GM12878 (cell line): ENCODE results near the gene FAM234B. TPM values are rescaled to one million over a fixed set of nuclear protein-coding genes. Genes with fewer than 3 reads are reported as not detected.

Experiments
- FOS ChIP-seq: IDR thresholded peaks from 3 replicates; pipeline ENCODE4 v1.6.1; 2011; ENCODE audit warnings: borderline replicate concordance; ENCODE audit not compliant: insufficient read length; ENCODE audit errors: extremely low read depth
- POLR2A ChIP-seq: IDR thresholded peaks from 2 replicates; pipeline ENCODE4 v1.6.1; 2011; ENCODE audit warnings: low read depth, mild to moderate bottlenecking, low read length
- RAD51 ChIP-seq: fragments of 450-650 bp; IDR thresholded peaks from 2 replicates; pipeline ENCODE4 v1.6.1; 2016; ENCODE audit warnings: moderate library complexity, mild to moderate bottlenecking, inconsistent platforms
- RBBP5 ChIP-seq: fragments of 200-600 bp; sonication (generic); conservative IDR thresholded peaks from 2 replicates; pipeline ENCODE4 v1.6.1; 2016
- RUNX3 ChIP-seq: IDR thresholded peaks from 2 replicates; pipeline ENCODE4 v1.6.1; 2012; ENCODE audit warnings: low read length, inconsistent platforms
- SP1 ChIP-seq: IDR thresholded peaks from one replicate; pipeline ENCODE4 v1.6.1; 2011; ENCODE audit warnings: low read depth, low read length
- TARDBP ChIP-seq: IDR thresholded peaks from 2 replicates; pipeline ENCODE4 v1.6.1; 2016; ENCODE audit warnings: borderline replicate concordance
- ZNF24 ChIP-seq: fragments of 450-650 bp; IDR thresholded peaks from 2 replicates; pipeline ENCODE4 v1.6.1; 2017; ENCODE audit warnings: antibody characterized with exemption, mild to moderate bottlenecking
- polyA plus RNA-seq, 11 experiments: library from polyadenylated mRNA; depleted of rRNA in 4 of 11; unstranded in 6 of 11; stranded (reverse) in 5 of 11; fragments of >200 nt; fragmentation: Nextera tagmentation in 4 of 11; fragmentation: Illumina TruSeq in 1 of 11; extraction: Ambion mirVana in 4 of 11; extraction: Trizol in 1 of 11; gene quantifications; 1 replicate in 1 of 11; 2 replicates in 10 of 11; pipeline versions ENCODE4 v1.2.1 to v1.2.3, GENCODE V29; 2011 to 2016; ENCODE audit warnings: inconsistent platforms in 2 of 11, missing spikeins in 2 of 11, low read depth in 1 of 11
- total RNA-seq, 4 experiments: library from RNA; depleted of rRNA in 3 of 4; stranded (reverse); fragments of >200 nt in 3 of 4; fragmentation: Illumina TruSeq in 1 of 4; extraction: Trizol in 1 of 4; gene quantifications; 2 replicates each; pipeline versions ENCODE4 v1.2.1 to v1.2.3, GENCODE V29; 2013 to 2021
- TF ChIP-seq, protein P1 (sequence below): fragments of 450-650 bp; IDR thresholded peaks from 2 replicates; pipeline ENCODE4 v1.6.1; 2016; ENCODE audit warnings: mild to moderate bottlenecking, moderate library complexity, borderline replicate concordance
- TF ChIP-seq, protein P2 (sequence below): fragments of 450-650 bp; IDR thresholded peaks from 2 replicates; pipeline ENCODE4 v1.6.1; 2016; ENCODE audit warnings: mild to moderate bottlenecking
- TF ChIP-seq, protein P3 (sequence below): fragments of 450-650 bp; IDR thresholded peaks from 2 replicates; pipeline ENCODE4 v1.6.1; 2018; ENCODE audit warnings: mild to moderate bottlenecking, low read depth, moderate library complexity; ENCODE audit not compliant: partially characterized antibody
- TF ChIP-seq, protein P4 (sequence below): fragments of 150-350 bp; IDR thresholded peaks from 2 replicates; pipeline ENCODE4 v1.6.1; 2014; ENCODE audit warnings: mild to moderate bottlenecking, low read depth, low read length
- TF ChIP-seq, protein P5 (sequence below): IDR thresholded peaks from 2 replicates; pipeline ENCODE4 v1.6.1; 2011; ENCODE audit warnings: borderline replicate concordance, low read depth, mild to moderate bottlenecking, moderate library complexity, low read length; ENCODE audit not compliant: insufficient read depth, poor library complexity, severe bottlenecking
- TF ChIP-seq, protein P6 (sequence below): IDR thresholded peaks from 2 replicates; pipeline ENCODE4 v1.6.1; 2012; ENCODE audit warnings: low read depth, low read length, improper control_type of control experiment

FAM234B gene
- total and polyA plus RNA-seq, 10 of the 15 experiments (the other 5 are each of a cell fraction or from before 2014, with no cell fraction given) = 0.09 to 2.8 (median 0.18) TPM

DNA sequence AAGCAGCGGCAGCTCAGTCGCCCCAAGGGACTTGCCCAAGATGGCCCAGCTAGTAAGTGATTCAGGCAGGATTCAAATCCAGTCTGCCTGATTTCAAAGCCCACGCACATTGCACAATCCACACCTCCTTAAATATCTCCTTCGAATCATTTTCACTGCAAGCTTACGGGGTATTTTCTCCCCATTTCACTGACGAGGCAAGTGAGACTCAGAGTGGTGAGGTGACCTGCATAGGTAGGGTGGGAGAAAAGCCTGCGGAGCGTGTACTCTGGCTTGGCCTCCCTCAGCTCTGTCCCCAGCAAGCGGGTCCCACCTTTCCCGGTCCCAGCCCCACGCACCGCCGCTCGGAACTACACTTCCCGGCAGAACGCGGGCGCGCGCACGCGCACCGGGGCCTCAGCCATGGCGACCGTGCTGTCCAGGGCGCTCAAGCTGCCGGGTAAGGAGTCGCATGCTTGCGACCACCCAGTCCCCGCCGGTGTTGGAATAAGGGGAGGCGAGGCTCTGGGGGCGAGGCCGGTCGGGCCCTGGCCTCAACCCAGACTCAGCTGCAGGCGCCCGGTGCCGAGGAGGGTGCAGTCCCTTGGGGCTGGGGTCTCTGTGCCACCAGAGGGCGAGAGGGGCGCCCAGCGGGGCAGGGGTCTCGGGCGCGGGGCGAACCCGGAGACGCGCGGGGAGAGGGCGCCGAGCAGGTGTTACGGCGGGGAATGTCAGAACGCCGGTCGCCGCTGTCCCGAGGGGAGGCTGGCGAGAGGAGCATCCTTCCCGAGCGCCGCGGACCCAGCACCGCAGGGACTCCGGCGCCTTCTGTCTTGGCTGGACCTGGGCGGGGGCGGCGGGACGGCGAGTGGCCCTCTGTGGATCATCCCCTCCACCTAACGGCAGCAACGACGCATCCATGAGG lies at the start of gene FAM234B (continued):
- TF ChIP-seq, protein P1, sequence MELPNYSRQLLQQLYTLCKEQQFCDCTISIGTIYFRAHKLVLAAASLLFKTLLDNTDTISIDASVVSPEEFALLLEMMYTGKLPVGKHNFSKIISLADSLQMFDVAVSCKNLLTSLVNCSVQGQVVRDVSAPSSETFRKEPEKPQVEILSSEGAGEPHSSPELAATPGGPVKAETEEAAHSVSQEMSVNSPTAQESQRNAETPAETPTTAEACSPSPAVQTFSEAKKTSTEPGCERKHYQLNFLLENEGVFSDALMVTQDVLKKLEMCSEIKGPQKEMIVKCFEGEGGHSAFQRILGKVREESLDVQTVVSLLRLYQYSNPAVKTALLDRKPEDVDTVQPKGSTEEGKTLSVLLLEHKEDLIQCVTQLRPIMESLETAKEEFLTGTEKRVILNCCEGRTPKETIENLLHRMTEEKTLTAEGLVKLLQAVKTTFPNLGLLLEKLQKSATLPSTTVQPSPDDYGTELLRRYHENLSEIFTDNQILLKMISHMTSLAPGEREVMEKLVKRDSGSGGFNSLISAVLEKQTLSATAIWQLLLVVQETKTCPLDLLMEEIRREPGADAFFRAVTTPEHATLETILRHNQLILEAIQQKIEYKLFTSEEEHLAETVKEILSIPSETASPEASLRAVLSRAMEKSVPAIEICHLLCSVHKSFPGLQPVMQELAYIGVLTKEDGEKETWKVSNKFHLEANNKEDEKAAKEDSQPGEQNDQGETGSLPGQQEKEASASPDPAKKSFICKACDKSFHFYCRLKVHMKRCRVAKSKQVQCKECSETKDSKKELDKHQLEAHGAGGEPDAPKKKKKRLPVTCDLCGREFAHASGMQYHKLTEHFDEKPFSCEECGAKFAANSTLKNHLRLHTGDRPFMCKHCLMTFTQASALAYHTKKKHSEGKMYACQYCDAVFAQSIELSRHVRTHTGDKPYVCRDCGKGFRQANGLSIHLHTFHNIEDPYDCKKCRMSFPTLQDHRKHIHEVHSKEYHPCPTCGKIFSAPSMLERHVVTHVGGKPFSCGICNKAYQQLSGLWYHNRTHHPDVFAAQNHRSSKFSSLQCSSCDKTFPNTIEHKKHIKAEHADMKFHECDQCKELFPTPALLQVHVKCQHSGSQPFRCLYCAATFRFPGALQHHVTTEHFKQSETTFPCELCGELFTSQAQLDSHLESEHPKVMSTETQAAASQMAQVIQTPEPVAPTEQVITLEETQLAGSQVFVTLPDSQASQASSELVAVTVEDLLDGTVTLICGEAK = no peak
- no peak for TF ChIP-seq SP1
- TF ChIP-seq, protein P2, sequence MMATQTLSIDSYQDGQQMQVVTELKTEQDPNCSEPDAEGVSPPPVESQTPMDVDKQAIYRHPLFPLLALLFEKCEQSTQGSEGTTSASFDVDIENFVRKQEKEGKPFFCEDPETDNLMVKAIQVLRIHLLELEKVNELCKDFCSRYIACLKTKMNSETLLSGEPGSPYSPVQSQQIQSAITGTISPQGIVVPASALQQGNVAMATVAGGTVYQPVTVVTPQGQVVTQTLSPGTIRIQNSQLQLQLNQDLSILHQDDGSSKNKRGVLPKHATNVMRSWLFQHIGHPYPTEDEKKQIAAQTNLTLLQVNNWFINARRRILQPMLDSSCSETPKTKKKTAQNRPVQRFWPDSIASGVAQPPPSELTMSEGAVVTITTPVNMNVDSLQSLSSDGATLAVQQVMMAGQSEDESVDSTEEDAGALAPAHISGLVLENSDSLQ = no peak
- TF ChIP-seq RUNX3 = no peak
- no peak for TF ChIP-seq RAD51
- TF ChIP-seq, protein P3, sequence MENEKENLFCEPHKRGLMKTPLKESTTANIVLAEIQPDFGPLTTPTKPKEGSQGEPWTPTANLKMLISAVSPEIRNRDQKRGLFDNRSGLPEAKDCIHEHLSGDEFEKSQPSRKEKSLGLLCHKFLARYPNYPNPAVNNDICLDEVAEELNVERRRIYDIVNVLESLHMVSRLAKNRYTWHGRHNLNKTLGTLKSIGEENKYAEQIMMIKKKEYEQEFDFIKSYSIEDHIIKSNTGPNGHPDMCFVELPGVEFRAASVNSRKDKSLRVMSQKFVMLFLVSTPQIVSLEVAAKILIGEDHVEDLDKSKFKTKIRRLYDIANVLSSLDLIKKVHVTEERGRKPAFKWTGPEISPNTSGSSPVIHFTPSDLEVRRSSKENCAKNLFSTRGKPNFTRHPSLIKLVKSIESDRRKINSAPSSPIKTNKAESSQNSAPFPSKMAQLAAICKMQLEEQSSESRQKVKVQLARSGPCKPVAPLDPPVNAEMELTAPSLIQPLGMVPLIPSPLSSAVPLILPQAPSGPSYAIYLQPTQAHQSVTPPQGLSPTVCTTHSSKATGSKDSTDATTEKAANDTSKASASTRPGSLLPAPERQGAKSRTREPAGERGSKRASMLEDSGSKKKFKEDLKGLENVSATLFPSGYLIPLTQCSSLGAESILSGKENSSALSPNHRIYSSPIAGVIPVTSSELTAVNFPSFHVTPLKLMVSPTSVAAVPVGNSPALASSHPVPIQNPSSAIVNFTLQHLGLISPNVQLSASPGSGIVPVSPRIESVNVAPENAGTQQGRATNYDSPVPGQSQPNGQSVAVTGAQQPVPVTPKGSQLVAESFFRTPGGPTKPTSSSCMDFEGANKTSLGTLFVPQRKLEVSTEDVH = no peak
- TF ChIP-seq, protein P4, sequence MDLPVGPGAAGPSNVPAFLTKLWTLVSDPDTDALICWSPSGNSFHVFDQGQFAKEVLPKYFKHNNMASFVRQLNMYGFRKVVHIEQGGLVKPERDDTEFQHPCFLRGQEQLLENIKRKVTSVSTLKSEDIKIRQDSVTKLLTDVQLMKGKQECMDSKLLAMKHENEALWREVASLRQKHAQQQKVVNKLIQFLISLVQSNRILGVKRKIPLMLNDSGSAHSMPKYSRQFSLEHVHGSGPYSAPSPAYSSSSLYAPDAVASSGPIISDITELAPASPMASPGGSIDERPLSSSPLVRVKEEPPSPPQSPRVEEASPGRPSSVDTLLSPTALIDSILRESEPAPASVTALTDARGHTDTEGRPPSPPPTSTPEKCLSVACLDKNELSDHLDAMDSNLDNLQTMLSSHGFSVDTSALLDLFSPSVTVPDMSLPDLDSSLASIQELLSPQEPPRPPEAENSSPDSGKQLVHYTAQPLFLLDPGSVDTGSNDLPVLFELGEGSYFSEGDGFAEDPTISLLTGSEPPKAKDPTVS = no peak
- TF ChIP-seq, protein P5, sequence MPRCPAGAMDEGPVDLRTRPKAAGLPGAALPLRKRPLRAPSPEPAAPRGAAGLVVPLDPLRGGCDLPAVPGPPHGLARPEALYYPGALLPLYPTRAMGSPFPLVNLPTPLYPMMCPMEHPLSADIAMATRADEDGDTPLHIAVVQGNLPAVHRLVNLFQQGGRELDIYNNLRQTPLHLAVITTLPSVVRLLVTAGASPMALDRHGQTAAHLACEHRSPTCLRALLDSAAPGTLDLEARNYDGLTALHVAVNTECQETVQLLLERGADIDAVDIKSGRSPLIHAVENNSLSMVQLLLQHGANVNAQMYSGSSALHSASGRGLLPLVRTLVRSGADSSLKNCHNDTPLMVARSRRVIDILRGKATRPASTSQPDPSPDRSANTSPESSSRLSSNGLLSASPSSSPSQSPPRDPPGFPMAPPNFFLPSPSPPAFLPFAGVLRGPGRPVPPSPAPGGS = no peak
- TF ChIP-seq ZNF24 = no peak
- TF ChIP-seq, protein P6, sequence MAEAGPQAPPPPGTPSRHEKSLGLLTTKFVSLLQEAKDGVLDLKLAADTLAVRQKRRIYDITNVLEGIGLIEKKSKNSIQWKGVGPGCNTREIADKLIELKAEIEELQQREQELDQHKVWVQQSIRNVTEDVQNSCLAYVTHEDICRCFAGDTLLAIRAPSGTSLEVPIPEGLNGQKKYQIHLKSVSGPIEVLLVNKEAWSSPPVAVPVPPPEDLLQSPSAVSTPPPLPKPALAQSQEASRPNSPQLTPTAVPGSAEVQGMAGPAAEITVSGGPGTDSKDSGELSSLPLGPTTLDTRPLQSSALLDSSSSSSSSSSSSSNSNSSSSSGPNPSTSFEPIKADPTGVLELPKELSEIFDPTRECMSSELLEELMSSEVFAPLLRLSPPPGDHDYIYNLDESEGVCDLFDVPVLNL = no peak
- peak; percentile 22; the same call in 1 of the 2 replicates for TF ChIP-seq POLR2A
- TF ChIP-seq RBBP5 = no peak
- 0 out of 2 replicates have a peak, but pooled peaks have one; percentile 50 for TF ChIP-seq TARDBP
- no peak for TF ChIP-seq FOS
